ENCODE results near the gene FAM3C. TPM values are rescaled to one million over a fixed set of nuclear protein-coding genes. Genes with fewer than 3 reads are reported as not detected.
A peak's percentile ranks its signal among the peaks of the same experiment; 100 is the strongest.

FAM3C gene
- 10 to 100 TPM; 29.0 to 93.5 (median 40.1) TPM for total RNA-seq
- 100 to 1,000 TPM in 1 of 3 donors, 10 to 100 TPM in 2; 17.1 to 138 (median 20.5) TPM for polyA plus RNA-seq
- long read RNA-seq, donor 1, transcript FAM3C-201 (10 exons, 2,508 nt), result major isoform, 24 of 32 reads
- long read RNA-seq, donor 1, transcript FAM3C-204 (2 exons, 567 nt), result minor isoform, 8 of 32 reads
- long read RNA-seq, donor 1, partial matches to known transcripts, result 0 of 32 reads
- long read RNA-seq, donor 1, other reads (novel, unspliced or antisense), result 0 of 32 reads
- long read RNA-seq, donor 2, transcript FAM3C-201 (10 exons, 2,508 nt), result major isoform, 22 of 23 reads
- long read RNA-seq, donor 2, partial matches to known transcripts, result 0 of 23 reads
- long read RNA-seq, donor 2, other reads (novel, unspliced or antisense), result 0 of 23 reads
- long read RNA-seq, donor 3, transcript FAM3C-201 (10 exons, 2,508 nt), result major isoform, 19 of 23 reads
- long read RNA-seq, donor 3, partial matches to known transcripts, result 0 of 23 reads
- long read RNA-seq, donor 3, other reads (novel, unspliced or antisense), result 0 of 23 reads
- long read RNA-seq, donor 4, transcript FAM3C-201 (10 exons, 2,508 nt), result major isoform, 5 of 9 reads
- long read RNA-seq, donor 4, partial matches to known transcripts, result 2 of 9 reads
- long read RNA-seq, donor 4, other reads (novel, unspliced or antisense), result 2 of 9 reads
- long read RNA-seq, donor 5, transcript FAM3C-201 (10 exons, 2,508 nt), result major isoform, 116 of 125 reads
- long read RNA-seq, donor 5, partial matches to known transcripts, result 1 of 125 reads
- long read RNA-seq, donor 5, other reads (novel, unspliced or antisense), result 8 of 125 reads
- long read RNA-seq, donor 6, partial matches to known transcripts, result 1 of 4 reads
- long read RNA-seq, donor 6, other reads (novel, unspliced or antisense), result 2 of 4 reads
- long read RNA-seq, donor 7, transcript FAM3C-201 (10 exons, 2,508 nt), result major isoform, 14 of 15 reads
- long read RNA-seq, donor 7, partial matches to known transcripts, result 0 of 15 reads
- long read RNA-seq, donor 7, other reads (novel, unspliced or antisense), result 0 of 15 reads
- long read RNA-seq, donor 8, transcript FAM3C-201 (10 exons, 2,508 nt), result major isoform, 41 of 43 reads
- long read RNA-seq, donor 8, partial matches to known transcripts, result 0 of 43 reads
- long read RNA-seq, donor 8, other reads (novel, unspliced or antisense), result 0 of 43 reads
- long read RNA-seq, donor 9, transcript FAM3C-201 (10 exons, 2,508 nt), result major isoform, 18 of 22 reads
- long read RNA-seq, donor 9, partial matches to known transcripts, result 0 of 22 reads
- long read RNA-seq, donor 9, other reads (novel, unspliced or antisense), result 0 of 22 reads
- long read RNA-seq, donor 10, transcript FAM3C-201 (10 exons, 2,508 nt), result major isoform, 12 of 12 reads
- long read RNA-seq, donor 10, partial matches to known transcripts, result 0 of 12 reads
- long read RNA-seq, donor 10, other reads (novel, unspliced or antisense), result 0 of 12 reads

GRCh38 chr7:121395961-121396757 lies at the start of gene FAM3C:
TSS of gene FAM3C (minus strand) at chr7:121396308. CDS start at chr7:121382969, 13,339 bp downstream.
- H3K27ac ChIP-seq, result peak within 1 kb of the TSS in 4 of 5 donors; percentile 78 to 93 (median 84)
- peak within 1 kb of the TSS; percentile 40 to 89 (median 62) for H3K4me3 ChIP-seq
- H3K4me1 ChIP-seq (replicated peaks in 1 of 2), result peaks cover 0 to 32% of the 10 kb centered on the region in 2 donors
- no peaks in the 10 kb centered on the region for H3K9me3 ChIP-seq (replicated peaks in 1 of 3)
- peak; percentile 93 to 95 for TF ChIP-seq POLR2A (IDR thresholded peaks at IDR 0.05)
- peak; percentile 57 to 99 (median 82) for TF ChIP-seq CTCF (IDR thresholded peaks at IDR 0.05)
- no peaks in the 10 kb centered on the region for H3K36me3 ChIP-seq (replicated peaks in 1 of 2)
- peak; percentile 90 to 94 (median 93) for DNase-seq
- intact Hi-C loops (cut with DNase I), result no loop called here
- 0 to 2% (median 0%) methylated on average over 9 to 85 of the region's 85 CpGs for WGBS, 4 donors
- H3K27me3 ChIP-seq, result no peaks in the 10 kb centered on the region

- TF ChIP-seq POLR2A (IDR thresholded peaks at IDR 0.05), result no peak
- TF ChIP-seq CTCF (IDR thresholded peaks at IDR 0.05), result no peak
- Histone ChIP-seq H3K9me3 (replicated peaks in 1 of 3) (no peaks in the 10 kb centered on the region), H3K4me3 (no peak overlapping the region), H3K27me3 (no peaks in the 10 kb centered on the region), H3K27ac (no peak overlapping the region), H3K36me3 (replicated peaks in 1 of 2) (no peaks in the 10 kb centered on the region), H3K4me1 (replicated peaks in 1 of 2) (peaks cover 3 to 6% of the 10 kb centered on the region in 2 donors)
- 38 to 57% (median 42%) methylated on average over 2 of the region's 2 CpGs for WGBS, 4 donors
- peak in 1 of 7 donors; percentile 17 for DNase-seq
- intact Hi-C loops (cut with DNase I), result no loop called here
Observed at GRCh38 chr7:121442845-121443244, 46.7 kb upstream of the FAM3C start.

GRCh38 chr7:121440857-121441503 lies 44.9 kb upstream of the FAM3C start:
- peak overlapping the region in 2 of 5 donors; percentile 0 to 52 for H3K27ac ChIP-seq
- no peaks in the 10 kb centered on the region for H3K36me3 ChIP-seq (replicated peaks in 1 of 2)
- no peak overlapping the region for H3K4me3 ChIP-seq
- H3K9me3 ChIP-seq (replicated peaks in 1 of 3), result no peaks in the 10 kb centered on the region
- 74 to 83% (median 79%) methylated on average over 16 to 18 of the region's 18 CpGs for WGBS, 4 donors
- H3K4me1 ChIP-seq (replicated peaks in 1 of 2), result peaks cover 0 to 5% of the 10 kb centered on the region in 2 donors
- intact Hi-C loops (cut with DNase I), result no loop called here
- H3K27me3 ChIP-seq, result no peaks in the 10 kb centered on the region
- peak in 1 of 7 donors; percentile 7 for DNase-seq
- TF ChIP-seq POLR2A (IDR thresholded peaks at IDR 0.05) (no peak), CTCF (IDR thresholded peaks at IDR 0.05) (no peak)
